Progenitor cell of endocrine pancreas (in vitro differentiated cells): ENCODE measurements around the gene SMAP2. TPM values are rescaled to one million over a fixed set of nuclear protein-coding genes. Genes with fewer than 3 reads are reported as not detected.

Experiments
- DNase-seq: peaks from one replicate; pipeline ENCODE4 v3.0.0; 2021; ENCODE audit warnings: low spot score; ENCODE audit not compliant: unreplicated experiment
- H3K27ac Mint-ChIP-seq: 2 replicates; pipeline ENCODE4 v1.8.0; 2021; ENCODE audit warnings: mild to moderate bottlenecking, moderate library complexity, mixed read lengths
- H3K27me3 Mint-ChIP-seq: 2 replicates; pipeline ENCODE4 v1.8.0; 2021; ENCODE audit warnings: mixed read lengths
- H3K36me3 Mint-ChIP-seq: 2 replicates; pipeline ENCODE4 v1.8.0; 2022; ENCODE audit warnings: mixed read lengths; ENCODE audit not compliant: insufficient read depth
- H3K4me1 Mint-ChIP-seq: 2 replicates; pipeline ENCODE4 v1.8.0; 2021; ENCODE audit warnings: low read depth, mixed read lengths
- H3K4me3 Mint-ChIP-seq: 2 replicates; pipeline ENCODE4 v1.8.0; 2021; ENCODE audit warnings: low read depth, mild to moderate bottlenecking, moderate library complexity, mixed read lengths
- H3K9me3 Mint-ChIP-seq: 2 replicates; pipeline ENCODE4 v1.8.0; 2021; ENCODE audit warnings: low read depth, mixed read lengths
- CTCF ChIP-seq: fragments of 200-600 bp; sonication (generic); IDR thresholded peaks from one replicate; pipeline ENCODE4 v1.5.0; 2021; ENCODE audit warnings: antibody characterized with exemption, mild to moderate bottlenecking; ENCODE audit not compliant: unreplicated experiment
- total RNA-seq: library from RNA; stranded (reverse); gene quantifications from 2 replicates; pipeline ENCODE4 v1.2.1, GENCODE V29; 2021

The SMAP2 gene
- total RNA-seq, 1 donor from 2014 or later: 30.3 TPM

- H3K4me1 Mint-ChIP-seq: peaks cover 18% of the 10 kb centered on the region
- H3K27ac Mint-ChIP-seq: peak overlapping the region; percentile 54
These were observed 51.7 kb downstream of the SMAP2 start for GRCh38 chr1:40425198-40425597.

GRCh38 chr1:40431385-40431784 is 57.9 kb downstream of the SMAP2 start:
- H3K4me1 Mint-ChIP-seq: no peaks in the 10 kb centered on the region
- TF ChIP-seq CTCF: no peak
- no peak overlapping the region for H3K4me3 Mint-ChIP-seq
- no peak overlapping the region for H3K27ac Mint-ChIP-seq
- H3K9me3 Mint-ChIP-seq: peaks cover 3% of the 10 kb centered on the region
- no peaks in the 10 kb centered on the region for H3K27me3 Mint-ChIP-seq
- no peak for DNase-seq
- peaks cover 2% of the 10 kb centered on the region for H3K36me3 Mint-ChIP-seq

More at GRCh38 chr1:40425198-40425597, 51.7 kb downstream of the SMAP2 start:
- no peak for DNase-seq
- TF ChIP-seq CTCF: no peak
- Mint-ChIP-seq H3K27me3 (no peaks in the 10 kb centered on the region), H3K36me3 (peaks cover 9% of the 10 kb centered on the region), H3K4me3 (no peak overlapping the region), H3K9me3 (peaks cover 3% of the 10 kb centered on the region)

GRCh38 chr1:40432644-40433390 is 59.3 kb downstream of the SMAP2 start:
- Mint-ChIP-seq H3K9me3 (no peaks in the 10 kb centered on the region), H3K36me3 (peaks cover 2% of the 10 kb centered on the region), H3K4me3 (no peak overlapping the region), H3K27me3 (no peaks in the 10 kb centered on the region), H3K4me1 (no peaks in the 10 kb centered on the region), H3K27ac (no peak overlapping the region)
- DNase-seq: no peak
- TF ChIP-seq CTCF: no peak

GRCh38 chr1:40435471-40435870 is 61.9 kb downstream of the SMAP2 start:
- Mint-ChIP-seq H3K4me3 (no peak overlapping the region), H3K27me3 (no peaks in the 10 kb centered on the region), H3K27ac (no peak overlapping the region), H3K4me1 (no peaks in the 10 kb centered on the region), H3K9me3 (no peaks in the 10 kb centered on the region), H3K36me3 (peaks cover 2% of the 10 kb centered on the region)
- DNase-seq: no peak
- no peak for TF ChIP-seq CTCF

GRCh38 chr1:40435876-40436275 is 62.3 kb downstream of the SMAP2 start:
- no peaks in the 10 kb centered on the region for H3K27me3 Mint-ChIP-seq
- H3K36me3 Mint-ChIP-seq: peaks cover 2% of the 10 kb centered on the region
- H3K27ac Mint-ChIP-seq: no peak overlapping the region
- no peak overlapping the region for H3K4me3 Mint-ChIP-seq
- TF ChIP-seq CTCF: no peak
- DNase-seq: no peak
- no peaks in the 10 kb centered on the region for H3K4me1 Mint-ChIP-seq
- no peaks in the 10 kb centered on the region for H3K9me3 Mint-ChIP-seq
